ENCODE data around the gene ZBTB18.
A peak's percentile ranks its signal among the peaks of the same experiment; 100 is the strongest.
"Not testable (repeated sequence)": the region's sequence is repeated elsewhere in the genome, so short reads cannot be mapped to it uniquely, and the experiment has no call there.

Gene ZBTB18

GRCh38 chr1:244050835-244051444, at the start of gene ZBTB18:
TSS of gene ZBTB18 (plus strand) at chr1:244051283. CDS start at chr1:244051432, 149 bp downstream.
- DNase-seq = peak; percentile 32

DNA sequence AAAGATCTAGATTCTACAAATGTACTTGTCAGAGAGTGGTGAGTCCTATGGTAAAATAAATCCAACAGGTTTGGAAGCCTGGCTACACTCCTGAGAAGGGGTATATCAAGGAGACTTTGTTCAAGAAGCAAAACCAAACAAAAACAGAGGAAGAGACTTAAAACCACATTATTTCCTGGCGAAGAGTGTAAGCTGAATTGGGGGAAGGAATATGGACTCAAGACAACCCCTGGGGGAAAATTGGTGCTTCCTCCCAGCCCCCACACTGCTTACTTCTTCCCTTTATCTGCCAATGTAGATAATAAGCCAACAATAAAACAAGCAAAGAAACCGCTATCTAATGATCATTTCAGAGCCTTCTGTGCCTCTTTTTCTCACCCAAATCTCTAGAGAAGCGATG, 48.4 kb upstream of the ZBTB18 start:
- DNase-seq = no peak

DNA sequence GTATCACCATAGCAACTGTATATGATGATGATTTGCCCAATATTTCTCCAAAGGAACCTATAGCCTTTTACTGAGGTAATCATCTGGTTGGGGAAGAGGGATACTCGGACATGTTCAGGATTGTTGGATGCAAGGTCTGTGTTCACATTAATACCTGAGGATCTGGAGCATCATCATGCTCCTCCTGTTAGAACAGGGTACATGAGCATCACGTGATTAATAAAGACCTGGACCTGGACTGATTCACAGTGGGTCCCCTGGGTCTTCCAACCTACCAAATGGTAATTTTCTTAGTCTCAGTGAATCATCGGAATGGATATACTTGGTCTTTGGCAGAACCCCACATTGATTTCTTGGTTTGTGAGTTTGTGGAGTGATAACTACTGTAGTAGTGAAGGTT, 45.6 kb upstream of the ZBTB18 start:
- DNase-seq = no peak

- no peak for DNase-seq
Observed at GRCh38 chr1:244006381-244006901, 44.6 kb upstream of the ZBTB18 start.

GRCh38 chr1:244006961-244007360, 44.1 kb upstream of the ZBTB18 start:
- DNase-seq = no peak

DNA sequence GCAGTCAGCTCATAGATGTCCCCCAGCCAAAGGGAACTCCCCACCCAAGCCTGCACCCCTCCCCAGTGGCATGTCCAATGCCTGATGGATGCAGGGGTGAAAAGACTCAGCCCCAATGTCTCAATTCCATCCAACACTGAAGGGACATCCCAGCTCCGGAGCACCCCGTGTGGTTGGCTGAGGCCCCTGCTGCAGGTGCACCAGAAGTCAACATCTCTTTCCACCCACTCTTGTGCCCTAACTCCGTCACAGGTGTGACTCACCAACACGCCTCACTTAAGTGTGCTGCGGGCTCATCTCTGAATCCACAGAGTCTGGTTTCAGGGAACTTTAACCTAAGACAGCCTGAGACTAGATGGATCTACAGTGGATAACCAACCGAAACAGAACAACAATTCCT, 40.9 kb upstream of the ZBTB18 start:
- DNase-seq = no peak

DNA sequence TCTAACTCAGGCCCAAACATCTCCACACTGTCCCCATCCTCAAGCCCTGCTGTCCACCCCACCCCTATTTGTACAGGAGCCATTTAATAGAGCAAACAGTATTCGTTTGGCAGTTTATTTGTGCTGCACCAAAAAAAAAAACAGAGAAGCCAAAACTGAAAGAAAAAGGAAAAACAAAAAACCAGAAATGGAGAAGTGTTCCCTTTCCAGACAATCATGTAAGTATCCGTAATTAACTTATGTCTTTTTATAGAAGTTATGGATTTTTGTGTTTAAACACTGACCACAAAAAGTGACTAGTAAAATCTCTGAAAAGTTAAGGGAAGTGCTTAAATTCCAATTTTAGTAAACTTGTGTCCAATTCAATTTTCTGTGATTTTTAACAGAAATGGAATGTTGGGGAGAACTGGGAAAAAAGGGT, 40.4 kb upstream of the ZBTB18 start:
- DNase-seq = no peak

GRCh38 chr1:244011271-244011670, 39.8 kb upstream of the ZBTB18 start:
- DNase-seq = no peak

- no peak for DNase-seq
Observed at GRCh38 chr1:244011786-244012185, 39.3 kb upstream of the ZBTB18 start.

GRCh38 chr1:244012202-244012601, 38.9 kb upstream of the ZBTB18 start:
- DNase-seq = no peak

- no peak for DNase-seq
Observed at GRCh38 chr1:244013100-244013499, 38.0 kb upstream of the ZBTB18 start.

GRCh38 chr1:244014862-244015261, 36.2 kb upstream of the ZBTB18 start:
- DNase-seq = not testable (repeated sequence)

GRCh38 chr1:244019982-244020485, 31.0 kb upstream of the ZBTB18 start:
- no peak for DNase-seq

DNA sequence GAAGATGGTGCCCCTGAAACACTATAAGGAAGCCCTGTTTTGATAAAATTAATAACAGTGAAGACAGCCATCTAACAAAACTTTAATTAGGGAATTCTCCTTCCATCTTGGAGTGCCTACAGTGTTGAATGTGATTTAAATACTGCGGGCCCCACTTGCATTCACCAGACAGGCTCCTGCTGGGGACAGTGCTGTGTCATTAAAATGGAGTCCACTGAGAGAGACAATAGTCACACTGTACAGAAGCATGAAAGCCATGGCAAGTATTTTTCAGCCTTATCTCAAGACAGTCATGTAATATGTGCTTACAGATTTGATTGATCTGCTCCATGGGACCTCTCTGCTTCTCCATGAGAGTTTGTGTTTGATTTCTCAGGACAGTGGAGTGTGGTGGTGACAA, 29.7 kb upstream of the ZBTB18 start:
- DNase-seq = no peak

DNA sequence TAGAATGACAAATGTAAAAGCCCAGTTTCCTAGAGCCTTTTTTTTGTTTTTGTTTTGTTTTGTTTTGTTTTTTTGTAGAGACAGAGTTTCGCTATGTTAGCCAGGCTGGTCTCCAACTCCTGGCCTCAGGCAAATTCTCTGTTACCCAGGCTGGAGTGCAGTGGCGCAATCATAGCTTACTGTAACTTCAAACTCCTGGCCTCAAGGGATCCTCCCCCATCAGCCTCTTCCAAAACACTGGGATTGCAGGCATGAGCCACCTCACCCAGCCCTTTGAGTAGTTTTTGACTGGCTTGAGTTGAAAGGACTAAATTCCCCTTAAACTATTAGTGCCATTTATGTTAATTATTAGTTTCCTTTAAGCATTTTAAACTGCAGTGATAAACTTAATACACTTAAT, 28.8 kb upstream of the ZBTB18 start:
- no peak for DNase-seq

GRCh38 chr1:244022864-244023440, 28.1 kb upstream of the ZBTB18 start:
- no peak for DNase-seq

GRCh38 chr1:244027491-244028145, 23.5 kb upstream of the ZBTB18 start:
- DNase-seq = no peak

GRCh38 chr1:244028701-244029100, 22.4 kb upstream of the ZBTB18 start:
- DNase-seq = no peak

DNA sequence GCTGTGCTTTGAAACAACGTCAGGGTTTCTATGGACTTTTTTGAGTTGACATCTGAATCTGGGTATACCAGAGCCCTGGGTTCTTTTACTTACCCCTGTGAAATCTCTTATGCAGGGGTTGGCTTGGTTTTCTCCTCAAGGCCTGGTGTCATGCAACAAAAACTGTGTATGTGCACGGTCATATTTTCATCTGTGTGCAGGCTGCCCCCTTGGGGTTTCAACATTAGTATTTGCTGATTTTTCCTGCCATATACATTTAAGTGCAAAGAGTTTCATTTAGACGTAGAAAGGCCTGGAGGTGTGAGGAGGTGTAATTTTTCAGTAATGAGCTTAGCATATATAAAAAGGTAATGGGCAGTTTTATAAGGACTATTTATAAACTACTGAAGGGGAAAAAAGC, 22.0 kb upstream of the ZBTB18 start:
- DNase-seq = no peak

DNA sequence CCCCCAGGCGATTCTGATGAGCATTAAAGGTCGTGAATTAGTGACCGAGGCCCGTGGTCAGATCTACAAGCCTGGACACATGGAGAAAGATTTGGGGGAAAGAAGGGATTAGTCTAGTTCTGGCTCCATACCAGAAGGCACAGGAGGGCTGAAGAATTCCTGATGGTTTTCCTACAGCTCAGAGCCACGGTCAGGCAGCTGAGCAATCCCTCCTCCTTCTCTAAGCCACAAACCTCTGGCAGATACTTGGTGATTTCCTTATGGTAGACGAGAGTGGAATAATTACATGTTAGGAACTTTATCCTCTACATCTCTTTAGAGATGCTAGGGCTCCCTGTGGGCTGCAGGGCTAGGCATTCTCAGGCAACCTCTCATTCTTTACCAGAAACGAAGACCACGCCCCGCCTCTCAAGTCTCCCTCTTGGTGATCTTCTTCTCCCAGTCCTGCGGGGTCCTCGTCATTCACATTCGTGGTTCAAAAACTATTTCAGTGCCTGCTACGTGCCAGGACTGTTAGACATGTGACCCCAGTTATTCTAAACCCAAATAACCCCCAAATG, 20.5 kb upstream of the ZBTB18 start:
- no peak for DNase-seq

- DNase-seq = peak; percentile 20
Observed at GRCh38 chr1:244035358-244035757, 15.7 kb upstream of the ZBTB18 start.

DNA sequence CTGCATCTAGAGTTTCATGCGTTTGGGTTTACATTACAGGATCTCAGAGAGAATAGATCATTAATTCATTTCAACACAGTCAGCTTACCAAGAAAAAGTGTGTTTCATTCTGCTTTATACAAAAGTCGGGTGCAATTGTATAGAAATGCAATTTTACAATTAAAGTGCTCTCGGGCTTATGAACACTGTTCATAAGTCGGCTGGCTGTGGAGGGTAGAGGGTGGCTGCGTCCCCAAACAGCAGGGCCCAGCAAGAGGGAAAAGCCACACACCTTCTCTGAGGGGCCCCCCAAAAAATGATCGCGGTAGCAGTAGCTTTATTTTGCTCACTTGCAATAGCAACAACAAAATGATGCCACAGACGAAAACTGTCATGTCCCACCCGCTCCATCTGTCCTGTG, 13.8 kb upstream of the ZBTB18 start:
- DNase-seq = no peak

- no peak for DNase-seq
Observed at GRCh38 chr1:244041466-244042120, 9.5 kb upstream of the ZBTB18 start.

Measured in NCI-H1417 treated with DMSO at 0.1 percent for 48 hours (cell line).